Breast epithelium (tissue), 3 donors: ENCODE data around the gene CDH5.

Experiments
- POLR2A ChIP-seq: fragments of 450-650 bp; IDR thresholded peaks from one replicate; pipeline ENCODE4 v1.6.1; 2016; ENCODE audit warnings: antibody characterized with exemption, mild to moderate bottlenecking, moderate library complexity
- TF ChIP-seq, protein P1 (sequence below), 3 donors: fragments of 450-650 bp; IDR thresholded peaks; one replicate each; pipeline ENCODE4 v1.5.1; 2016 to 2017; ENCODE audit warnings: antibody characterized with exemption in 3 of 3, mild to moderate bottlenecking in 3 of 3, moderate library complexity in 3 of 3

GRCh38 chr16:66401610-66402009 is 35.1 kb downstream of the CDH5 start:
- no peak for TF ChIP-seq POLR2A
- TF ChIP-seq, protein P1, sequence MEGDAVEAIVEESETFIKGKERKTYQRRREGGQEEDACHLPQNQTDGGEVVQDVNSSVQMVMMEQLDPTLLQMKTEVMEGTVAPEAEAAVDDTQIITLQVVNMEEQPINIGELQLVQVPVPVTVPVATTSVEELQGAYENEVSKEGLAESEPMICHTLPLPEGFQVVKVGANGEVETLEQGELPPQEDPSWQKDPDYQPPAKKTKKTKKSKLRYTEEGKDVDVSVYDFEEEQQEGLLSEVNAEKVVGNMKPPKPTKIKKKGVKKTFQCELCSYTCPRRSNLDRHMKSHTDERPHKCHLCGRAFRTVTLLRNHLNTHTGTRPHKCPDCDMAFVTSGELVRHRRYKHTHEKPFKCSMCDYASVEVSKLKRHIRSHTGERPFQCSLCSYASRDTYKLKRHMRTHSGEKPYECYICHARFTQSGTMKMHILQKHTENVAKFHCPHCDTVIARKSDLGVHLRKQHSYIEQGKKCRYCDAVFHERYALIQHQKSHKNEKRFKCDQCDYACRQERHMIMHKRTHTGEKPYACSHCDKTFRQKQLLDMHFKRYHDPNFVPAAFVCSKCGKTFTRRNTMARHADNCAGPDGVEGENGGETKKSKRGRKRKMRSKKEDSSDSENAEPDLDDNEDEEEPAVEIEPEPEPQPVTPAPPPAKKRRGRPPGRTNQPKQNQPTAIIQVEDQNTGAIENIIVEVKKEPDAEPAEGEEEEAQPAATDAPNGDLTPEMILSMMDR (IDR thresholded peaks at IDR 0.05): no peak
